GM06990 (cell line): ENCODE data around the gene PHTF1.

Experiments used
- DNase-seq: peaks from one replicate; pipeline ENCODE4 v3.0.0-alpha.2; 2011; ENCODE audit not compliant: insufficient read length; ENCODE audit errors: extremely low read depth
- H3K27me3 ChIP-seq: replicated peaks from 2 replicates; pipeline ENCODE4 v1.6.0; 2011; ENCODE audit warnings: low read length; ENCODE audit not compliant: control insufficient read depth, insufficient read depth
- H3K36me3 ChIP-seq: 2 replicates; pipeline ENCODE4 v1.5.1; 2011; ENCODE audit warnings: low read length; ENCODE audit not compliant: control insufficient read depth, insufficient read depth
- H3K4me3 ChIP-seq: replicated peaks from 2 replicates; pipeline ENCODE4 v1.5.1; 2011; ENCODE audit warnings: low read depth, mild to moderate bottlenecking, control low read depth, low read length
- TF ChIP-seq, protein P1 (sequence below): IDR thresholded peaks from 2 replicates; pipeline ENCODE4 v1.5.1; 2011; ENCODE audit warnings: low read length, control low read depth, mild to moderate bottlenecking, inconsistent platforms; ENCODE audit not compliant: insufficient read depth, poor library complexity, severe bottlenecking

The PHTF1 gene

DNA sequence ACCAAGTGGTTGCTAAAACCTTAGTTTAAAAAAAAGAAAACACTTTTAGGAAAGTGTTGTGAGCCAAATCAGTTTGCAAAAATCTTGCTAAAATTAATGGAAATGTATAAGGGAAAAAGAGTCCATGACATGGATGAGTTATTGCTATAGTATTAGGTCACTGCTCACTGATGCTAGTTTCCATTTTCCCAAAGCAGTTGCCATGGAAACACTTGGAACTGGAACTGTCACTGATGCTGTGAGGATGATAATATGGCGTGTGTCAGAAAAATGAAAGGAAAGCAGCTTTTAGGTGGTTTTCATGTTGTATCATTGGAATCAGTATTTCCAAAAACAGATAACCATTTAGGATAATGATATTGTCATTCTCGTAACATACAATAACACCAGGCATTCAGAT, 104.4 kb downstream of the PHTF1 start:
- TF ChIP-seq, protein P1, sequence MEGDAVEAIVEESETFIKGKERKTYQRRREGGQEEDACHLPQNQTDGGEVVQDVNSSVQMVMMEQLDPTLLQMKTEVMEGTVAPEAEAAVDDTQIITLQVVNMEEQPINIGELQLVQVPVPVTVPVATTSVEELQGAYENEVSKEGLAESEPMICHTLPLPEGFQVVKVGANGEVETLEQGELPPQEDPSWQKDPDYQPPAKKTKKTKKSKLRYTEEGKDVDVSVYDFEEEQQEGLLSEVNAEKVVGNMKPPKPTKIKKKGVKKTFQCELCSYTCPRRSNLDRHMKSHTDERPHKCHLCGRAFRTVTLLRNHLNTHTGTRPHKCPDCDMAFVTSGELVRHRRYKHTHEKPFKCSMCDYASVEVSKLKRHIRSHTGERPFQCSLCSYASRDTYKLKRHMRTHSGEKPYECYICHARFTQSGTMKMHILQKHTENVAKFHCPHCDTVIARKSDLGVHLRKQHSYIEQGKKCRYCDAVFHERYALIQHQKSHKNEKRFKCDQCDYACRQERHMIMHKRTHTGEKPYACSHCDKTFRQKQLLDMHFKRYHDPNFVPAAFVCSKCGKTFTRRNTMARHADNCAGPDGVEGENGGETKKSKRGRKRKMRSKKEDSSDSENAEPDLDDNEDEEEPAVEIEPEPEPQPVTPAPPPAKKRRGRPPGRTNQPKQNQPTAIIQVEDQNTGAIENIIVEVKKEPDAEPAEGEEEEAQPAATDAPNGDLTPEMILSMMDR = no peak
- no peak for DNase-seq
- no peaks in the 10 kb centered on the region for H3K36me3 ChIP-seq
- H3K27me3 ChIP-seq = no peaks in the 10 kb centered on the region
- H3K4me3 ChIP-seq = no peak overlapping the region

DNA sequence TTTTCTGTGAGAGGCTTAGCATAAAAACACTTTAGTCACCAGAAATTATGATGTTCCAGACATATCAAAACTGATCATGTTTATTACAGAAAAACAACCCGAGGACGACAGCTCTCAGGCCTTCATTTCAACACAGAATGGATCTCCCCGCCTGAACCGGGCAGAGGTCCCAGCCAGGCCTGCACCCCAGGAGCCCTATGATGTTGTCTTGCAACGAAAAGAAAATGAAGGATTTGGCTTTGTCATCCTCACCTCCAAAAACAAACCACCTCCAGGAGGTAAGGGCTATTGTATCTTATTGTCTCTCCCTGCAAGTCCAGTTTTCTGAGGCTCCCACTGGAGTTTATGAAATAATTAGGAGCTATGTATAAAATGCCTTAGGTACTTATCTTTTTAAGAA, 105.5 kb downstream of the PHTF1 start:
- Histone ChIP-seq H3K27me3 (no peaks in the 10 kb centered on the region), H3K4me3 (no peak overlapping the region), H3K36me3 (no peaks in the 10 kb centered on the region)
- no peak for DNase-seq
- TF ChIP-seq, protein P1 = no peak

DNA sequence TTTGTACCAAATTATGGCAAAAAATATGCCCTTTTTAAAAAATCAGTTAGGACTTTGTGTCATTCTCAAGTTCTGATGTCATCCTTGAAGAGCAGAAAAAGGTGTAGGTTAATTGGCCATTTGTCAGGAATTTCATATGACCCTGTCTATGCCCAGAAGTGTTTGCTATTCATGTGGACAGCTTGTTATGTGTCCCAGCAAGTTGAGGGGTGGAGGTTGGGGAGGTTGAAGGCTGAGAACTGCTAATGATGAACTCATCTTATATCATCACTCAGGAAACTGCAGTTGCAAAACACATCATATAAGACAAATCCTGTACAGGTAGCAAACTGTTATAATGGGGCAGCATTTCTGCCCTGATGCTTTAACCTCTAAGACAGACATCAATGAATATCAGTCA, 106.5 kb downstream of the PHTF1 start:
- no peaks in the 10 kb centered on the region for H3K27me3 ChIP-seq
- no peaks in the 10 kb centered on the region for H3K36me3 ChIP-seq
- TF ChIP-seq, protein P1 = no peak
- no peak overlapping the region for H3K4me3 ChIP-seq
- no peak for DNase-seq

DNA sequence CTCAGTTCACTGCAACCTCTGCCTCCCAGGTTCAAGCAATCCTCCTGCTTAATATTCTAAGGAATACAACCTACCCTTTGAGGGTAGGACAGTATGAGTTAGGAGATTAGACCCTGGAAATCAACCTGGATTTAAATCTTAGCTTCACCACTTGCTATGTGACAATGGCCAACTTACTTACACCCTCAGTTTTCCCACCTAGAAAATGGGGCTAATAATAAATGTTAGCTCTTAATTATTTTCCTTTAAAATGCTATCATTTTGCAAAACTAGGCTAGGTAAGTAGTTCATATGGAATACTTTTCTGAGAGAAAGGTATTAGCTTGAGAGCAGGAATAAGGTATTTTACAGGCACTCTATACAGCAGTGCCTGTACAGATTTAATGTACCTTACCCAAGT, 110.8 kb downstream of the PHTF1 start:
- Histone ChIP-seq H3K4me3 (no peak overlapping the region), H3K36me3 (no peaks in the 10 kb centered on the region), H3K27me3 (no peaks in the 10 kb centered on the region)
- no peak for DNase-seq
- TF ChIP-seq, protein P1 = no peak

DNA sequence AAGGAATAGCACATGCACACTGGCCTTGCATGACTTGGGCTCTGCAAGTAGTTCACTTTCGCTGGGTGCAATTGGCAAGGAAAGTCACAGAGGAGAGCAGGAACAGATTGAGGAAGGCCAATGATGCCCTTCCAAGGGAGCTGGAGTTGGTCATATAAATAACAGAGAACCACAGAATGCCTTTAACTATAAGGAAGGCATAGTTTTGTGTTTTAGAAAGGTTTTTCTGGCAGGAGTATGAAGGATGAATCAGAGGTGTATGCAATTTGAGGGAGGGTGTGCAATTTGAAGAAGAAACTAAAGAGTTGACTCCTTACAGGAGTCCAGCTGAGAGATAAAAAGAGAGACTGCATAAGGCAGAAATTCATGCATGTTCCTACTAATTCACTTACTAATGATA, 112.1 kb downstream of the PHTF1 start:
- Histone ChIP-seq H3K36me3 (no peaks in the 10 kb centered on the region), H3K27me3 (no peaks in the 10 kb centered on the region), H3K4me3 (no peak overlapping the region)
- TF ChIP-seq, protein P1 = no peak
- DNase-seq = no peak
